ENCODE results near the gene GAGE13.
A peak's percentile ranks its signal among the peaks of the same experiment; 100 is the strongest.
"Not testable (repeated sequence)": the region's sequence is repeated elsewhere in the genome, so short reads cannot be mapped to it uniquely, and the experiment has no call there.

Gene GAGE13

GRCh38 chrX:49291615-49292337, 39.6 kb upstream of the GAGE13 start:
- Histone ChIP-seq H2AFZ (ENCODE audit: low read depth, low read length) (peak overlapping the region; percentile 26; the same call in 1 of the 2 replicates), H4K20me1 (ENCODE audit: insufficient read depth, low read length) (no peaks in the 10 kb centered on the region), H3K27ac (ENCODE audit: low read length) (no peak overlapping the region), H3K79me2 (ENCODE audit: insufficient read depth, low read length) (no peaks in the 10 kb centered on the region), H3K9me3 (ENCODE audit: insufficient read depth, low read length, severe bottlenecking) (no peaks in the 10 kb centered on the region), H3K36me3 (ENCODE audit: insufficient read depth, low read length) (no peaks in the 10 kb centered on the region), H3K4me3 (ENCODE audit: low read depth in 1 of 2, low read length in 2 of 2) (no peak overlapping the region), H3K4me1 (ENCODE audit: insufficient read depth, low read length) (no peaks in the 10 kb centered on the region), H3K4me2 (ENCODE audit: insufficient read depth, low read length) (no peak overlapping the region), H3K27me3 (ENCODE audit: insufficient read depth, low read length, poor library complexity) (no peaks in the 10 kb centered on the region), H3K9ac (ENCODE audit: low read depth, low read length) (no peak overlapping the region)
- TF ChIP-seq EZH2 (IDR thresholded peaks at IDR 0.05; ENCODE audit: borderline replicate concordance, low read depth, low read length, severe bottlenecking) (no peak), CTCF (IDR thresholded peaks at IDR 0.05; ENCODE audit: borderline replicate concordance, extremely low read depth, low read length, poor library complexity, severe bottlenecking) (peak; percentile 85)
- peak; percentile 68 for DNase-seq
- peak; percentile 90 for ATAC-seq (ENCODE audit: insufficient read depth, low read depth)

GRCh38 chrX:49292400-49293362, 38.7 kb upstream of the GAGE13 start:
- H3K79me2 ChIP-seq (ENCODE audit: insufficient read depth, low read length): no peaks in the 10 kb centered on the region
- H3K36me3 ChIP-seq (ENCODE audit: insufficient read depth, low read length): no peaks in the 10 kb centered on the region
- no peaks in the 10 kb centered on the region for H3K9me3 ChIP-seq (ENCODE audit: insufficient read depth, low read length, severe bottlenecking)
- H3K27ac ChIP-seq (ENCODE audit: low read length): no peak overlapping the region
- H3K4me1 ChIP-seq (ENCODE audit: insufficient read depth, low read length): no peaks in the 10 kb centered on the region
- no peak overlapping the region for H2AFZ ChIP-seq (ENCODE audit: low read depth, low read length)
- TF ChIP-seq CTCF (IDR thresholded peaks at IDR 0.05; ENCODE audit: borderline replicate concordance, extremely low read depth, low read length, poor library complexity, severe bottlenecking) (no peak), EZH2 (IDR thresholded peaks at IDR 0.05; ENCODE audit: borderline replicate concordance, low read depth, low read length, severe bottlenecking) (no peak)
- no peak overlapping the region for H3K4me3 ChIP-seq (ENCODE audit: low read depth in 1 of 2, low read length in 2 of 2)
- DNase-seq: no peak
- H3K27me3 ChIP-seq (ENCODE audit: insufficient read depth, low read length, poor library complexity): no peaks in the 10 kb centered on the region
- no peaks in the 10 kb centered on the region for H4K20me1 ChIP-seq (ENCODE audit: insufficient read depth, low read length)
- H3K4me2 ChIP-seq (ENCODE audit: insufficient read depth, low read length): no peak overlapping the region
- H3K9ac ChIP-seq (ENCODE audit: low read depth, low read length): no peak overlapping the region
- ATAC-seq (ENCODE audit: insufficient read depth, low read depth): no peak

- not testable (repeated sequence) for H3K9ac ChIP-seq (ENCODE audit: low read depth, low read length); H3K27me3 ChIP-seq (ENCODE audit: insufficient read depth, low read length, poor library complexity); H3K4me2 ChIP-seq (ENCODE audit: insufficient read depth, low read length); H4K20me1 ChIP-seq (ENCODE audit: insufficient read depth, low read length); H3K79me2 ChIP-seq (ENCODE audit: insufficient read depth, low read length); H3K36me3 ChIP-seq (ENCODE audit: insufficient read depth, low read length); H2AFZ ChIP-seq (ENCODE audit: low read depth, low read length); H3K4me3 ChIP-seq (ENCODE audit: low read depth in 1 of 2, low read length in 2 of 2); DNase-seq; H3K9me3 ChIP-seq (ENCODE audit: insufficient read depth, low read length, severe bottlenecking); ATAC-seq (ENCODE audit: insufficient read depth, low read depth); H3K27ac ChIP-seq (ENCODE audit: low read length); H3K4me1 ChIP-seq (ENCODE audit: insufficient read depth, low read length)
Observed at GRCh38 chrX:49299293-49299692, 32.1 kb upstream of the GAGE13 start.

- Histone ChIP-seq H3K27ac (ENCODE audit: low read length) (no peak overlapping the region), H3K79me2 (ENCODE audit: insufficient read depth, low read length) (no peaks in the 10 kb centered on the region), H3K27me3 (ENCODE audit: insufficient read depth, low read length, poor library complexity) (no peaks in the 10 kb centered on the region), H3K9me3 (ENCODE audit: insufficient read depth, low read length, severe bottlenecking) (no peaks in the 10 kb centered on the region), H3K4me3 (ENCODE audit: low read depth in 1 of 2, low read length in 2 of 2) (no peak overlapping the region), H3K9ac (ENCODE audit: low read depth, low read length) (no peak overlapping the region), H4K20me1 (ENCODE audit: insufficient read depth, low read length) (no peaks in the 10 kb centered on the region), H2AFZ (ENCODE audit: low read depth, low read length) (no peak overlapping the region), H3K36me3 (ENCODE audit: insufficient read depth, low read length) (no peaks in the 10 kb centered on the region), H3K4me1 (ENCODE audit: insufficient read depth, low read length) (no peaks in the 10 kb centered on the region), H3K4me2 (ENCODE audit: insufficient read depth, low read length) (no peak overlapping the region)
- DNase-seq (no peak), ATAC-seq (ENCODE audit: insufficient read depth, low read depth) (no peak)
- TF ChIP-seq EZH2 (IDR thresholded peaks at IDR 0.05; ENCODE audit: borderline replicate concordance, low read depth, low read length, severe bottlenecking) (no peak), CTCF (IDR thresholded peaks at IDR 0.05; ENCODE audit: borderline replicate concordance, extremely low read depth, low read length, poor library complexity, severe bottlenecking) (no peak)
Observed at GRCh38 chrX:49300703-49301102, 30.7 kb upstream of the GAGE13 start.
